ENCODE results near the gene LAMA3. TPM values are rescaled to one million over a fixed set of nuclear protein-coding genes. Genes with fewer than 3 reads are reported as not detected.
A peak's percentile ranks its signal among the peaks of the same experiment; 100 is the strongest.

Gene LAMA3
- total RNA-seq, 1 donor: 8.3 TPM

GRCh38 chr18:23943903-23944624 lies 254.8 kb downstream of the LAMA3 start:
- DNase-seq (ENCODE audit: insufficient read length, low spot score, missing footprints): peak; percentile 83
- H3K4me2 ChIP-seq (ENCODE audit: insufficient read depth, low read length): no peak overlapping the region
- H4K20me1 ChIP-seq (ENCODE audit: insufficient read depth, low read length): no peaks in the 10 kb centered on the region
- no peaks in the 10 kb centered on the region for H3K36me3 ChIP-seq (ENCODE audit: insufficient read depth, low read length)
- H3K27ac ChIP-seq (ENCODE audit: low read depth, low read length): no peak overlapping the region
- no peak overlapping the region for H3K4me3 ChIP-seq (ENCODE audit: insufficient read depth, low read length)
- H3K9me3 ChIP-seq (ENCODE audit: low read depth, low read length): no peaks in the 10 kb centered on the region
- H3K27me3 ChIP-seq (ENCODE audit: insufficient read depth, low read length): no peaks in the 10 kb centered on the region
- H2AFZ ChIP-seq (ENCODE audit: low read length): no peak overlapping the region
- H3K79me2 ChIP-seq (ENCODE audit: insufficient read depth, low read length): no peaks in the 10 kb centered on the region
- peaks cover 4% of the 10 kb centered on the region for H3K4me1 ChIP-seq (ENCODE audit: insufficient read depth, low read length)
- TF ChIP-seq, protein P1, sequence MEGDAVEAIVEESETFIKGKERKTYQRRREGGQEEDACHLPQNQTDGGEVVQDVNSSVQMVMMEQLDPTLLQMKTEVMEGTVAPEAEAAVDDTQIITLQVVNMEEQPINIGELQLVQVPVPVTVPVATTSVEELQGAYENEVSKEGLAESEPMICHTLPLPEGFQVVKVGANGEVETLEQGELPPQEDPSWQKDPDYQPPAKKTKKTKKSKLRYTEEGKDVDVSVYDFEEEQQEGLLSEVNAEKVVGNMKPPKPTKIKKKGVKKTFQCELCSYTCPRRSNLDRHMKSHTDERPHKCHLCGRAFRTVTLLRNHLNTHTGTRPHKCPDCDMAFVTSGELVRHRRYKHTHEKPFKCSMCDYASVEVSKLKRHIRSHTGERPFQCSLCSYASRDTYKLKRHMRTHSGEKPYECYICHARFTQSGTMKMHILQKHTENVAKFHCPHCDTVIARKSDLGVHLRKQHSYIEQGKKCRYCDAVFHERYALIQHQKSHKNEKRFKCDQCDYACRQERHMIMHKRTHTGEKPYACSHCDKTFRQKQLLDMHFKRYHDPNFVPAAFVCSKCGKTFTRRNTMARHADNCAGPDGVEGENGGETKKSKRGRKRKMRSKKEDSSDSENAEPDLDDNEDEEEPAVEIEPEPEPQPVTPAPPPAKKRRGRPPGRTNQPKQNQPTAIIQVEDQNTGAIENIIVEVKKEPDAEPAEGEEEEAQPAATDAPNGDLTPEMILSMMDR (IDR thresholded peaks at IDR 0.05; ENCODE audit: extremely low read depth, low read depth, low read length): no peak

GRCh38 chr18:23945416-23946079 lies 256.3 kb downstream of the LAMA3 start:
- TF ChIP-seq, protein P1 (IDR thresholded peaks at IDR 0.05; ENCODE audit: extremely low read depth, low read depth, low read length): no peak
- Histone ChIP-seq H3K4me1 (ENCODE audit: insufficient read depth, low read length) (peaks cover 4% of the 10 kb centered on the region), H3K27me3 (ENCODE audit: insufficient read depth, low read length) (no peaks in the 10 kb centered on the region), H3K9me3 (ENCODE audit: low read depth, low read length) (no peaks in the 10 kb centered on the region), H3K4me2 (ENCODE audit: insufficient read depth, low read length) (no peak overlapping the region), H3K79me2 (ENCODE audit: insufficient read depth, low read length) (no peaks in the 10 kb centered on the region), H2AFZ (ENCODE audit: low read length) (no peak overlapping the region), H3K36me3 (ENCODE audit: insufficient read depth, low read length) (no peaks in the 10 kb centered on the region), H3K27ac (ENCODE audit: low read depth, low read length) (no peak overlapping the region), H3K4me3 (ENCODE audit: insufficient read depth, low read length) (no peak overlapping the region), H4K20me1 (ENCODE audit: insufficient read depth, low read length) (no peaks in the 10 kb centered on the region)
- DNase-seq (ENCODE audit: insufficient read length, low spot score, missing footprints): no peak

DNA sequence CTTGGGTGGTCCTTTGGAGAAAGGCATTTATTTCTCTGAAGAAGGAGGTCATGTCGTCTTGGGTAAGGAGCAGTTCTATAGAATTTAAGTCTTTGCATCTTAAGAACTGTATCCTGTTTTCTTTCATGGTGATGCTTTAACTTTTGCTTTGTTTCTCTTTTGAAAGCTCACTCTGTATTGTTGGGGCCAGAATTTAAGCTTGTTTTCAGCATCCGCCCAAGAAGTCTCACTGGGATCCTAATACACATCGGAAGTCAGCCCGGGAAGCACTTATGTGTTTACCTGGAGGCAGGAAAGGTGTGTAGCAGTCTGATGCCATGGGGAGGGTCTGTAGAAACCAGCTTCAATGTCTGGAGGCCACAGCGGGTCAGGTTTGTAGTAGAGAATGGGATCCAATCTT lies 260.6 kb downstream of the LAMA3 start:
- Histone ChIP-seq H4K20me1 (ENCODE audit: insufficient read depth, low read length) (no peaks in the 10 kb centered on the region), H3K36me3 (ENCODE audit: insufficient read depth, low read length) (no peaks in the 10 kb centered on the region), H3K4me2 (ENCODE audit: insufficient read depth, low read length) (no peak overlapping the region), H3K4me1 (ENCODE audit: insufficient read depth, low read length) (no peaks in the 10 kb centered on the region), H2AFZ (ENCODE audit: low read length) (no peak overlapping the region), H3K9me3 (ENCODE audit: low read depth, low read length) (no peaks in the 10 kb centered on the region), H3K79me2 (ENCODE audit: insufficient read depth, low read length) (no peaks in the 10 kb centered on the region), H3K27me3 (ENCODE audit: insufficient read depth, low read length) (no peaks in the 10 kb centered on the region), H3K27ac (ENCODE audit: low read depth, low read length) (no peak overlapping the region), H3K4me3 (ENCODE audit: insufficient read depth, low read length) (no peak overlapping the region)
- DNase-seq (ENCODE audit: insufficient read length, low spot score, missing footprints): no peak
- TF ChIP-seq, protein P1 (IDR thresholded peaks at IDR 0.05; ENCODE audit: extremely low read depth, low read depth, low read length): no peak

GRCh38 chr18:23950644-23951043 lies 261.4 kb downstream of the LAMA3 start:
- no peaks in the 10 kb centered on the region for H4K20me1 ChIP-seq (ENCODE audit: insufficient read depth, low read length)
- TF ChIP-seq, protein P1 (IDR thresholded peaks at IDR 0.05; ENCODE audit: extremely low read depth, low read depth, low read length): no peak
- no peaks in the 10 kb centered on the region for H3K27me3 ChIP-seq (ENCODE audit: insufficient read depth, low read length)
- no peaks in the 10 kb centered on the region for H3K36me3 ChIP-seq (ENCODE audit: insufficient read depth, low read length)
- no peaks in the 10 kb centered on the region for H3K9me3 ChIP-seq (ENCODE audit: low read depth, low read length)
- H2AFZ ChIP-seq (ENCODE audit: low read length): no peak overlapping the region
- no peak overlapping the region for H3K4me2 ChIP-seq (ENCODE audit: insufficient read depth, low read length)
- H3K4me3 ChIP-seq (ENCODE audit: insufficient read depth, low read length): no peak overlapping the region
- no peaks in the 10 kb centered on the region for H3K4me1 ChIP-seq (ENCODE audit: insufficient read depth, low read length)
- H3K27ac ChIP-seq (ENCODE audit: low read depth, low read length): no peak overlapping the region
- no peaks in the 10 kb centered on the region for H3K79me2 ChIP-seq (ENCODE audit: insufficient read depth, low read length)
- peak; percentile 47 for DNase-seq (ENCODE audit: insufficient read length, low spot score, missing footprints)
